SK-N-SH treated with all-trans-retinoic acid at 6 μM for 48 hours (cell line): ENCODE results near the gene C6orf163.
A peak's percentile ranks its signal among the peaks of the same experiment; 100 is the strongest.

Experiments
- ATAC-seq: fragments of 200-7000 bp; cut with Tn5 transposase; 3 replicates; pipeline ENCODE4 v1.9.1; 2020; ENCODE audit warnings: mild to moderate bottlenecking, moderate library complexity
- BACH2 ChIP-seq: fragments of 250-450 bp; sonication (Bioruptor Pico); IDR thresholded peaks from 2 replicates; pipeline ENCODE4 v1.9.0; 2021; ENCODE audit warnings: mild to moderate bottlenecking, borderline replicate concordance
- CSDC2 ChIP-seq: fragments of 250-450 bp; sonication (Bioruptor Pico); IDR thresholded peaks from 2 replicates; pipeline ENCODE4 v1.5.0; 2020; ENCODE audit warnings: mild to moderate bottlenecking, moderate library complexity
- ISL1 ChIP-seq: fragments of 250-450 bp; sonication (Bioruptor Pico); IDR thresholded peaks from 2 replicates; pipeline ENCODE4 v2.1.2; 2022; ENCODE audit warnings: mild to moderate bottlenecking, moderate library complexity
- OSR1 ChIP-seq: fragments of 250-450 bp; sonication (Bioruptor Pico); IDR thresholded peaks from 2 replicates; pipeline ENCODE4 v1.8.0; 2022; ENCODE audit warnings: moderate library complexity, mild to moderate bottlenecking, inconsistent platforms
- SNAI2 ChIP-seq: fragments of 250-450 bp; sonication (Bioruptor Pico); IDR thresholded peaks from 2 replicates; pipeline ENCODE4 v1.5.0; 2020; ENCODE audit warnings: mild to moderate bottlenecking, moderate library complexity
- TCF4 ChIP-seq: fragments of 250-450 bp; sonication (Bioruptor Pico); IDR thresholded peaks from 2 replicates; pipeline ENCODE4 v1.8.0; 2021; ENCODE audit warnings: mild to moderate bottlenecking, moderate library complexity, borderline replicate concordance
- TOX ChIP-seq: fragments of 250-450 bp; sonication (Bioruptor Pico); IDR thresholded peaks from 2 replicates; pipeline ENCODE4 v1.8.0; 2021; ENCODE audit warnings: mild to moderate bottlenecking, moderate library complexity, borderline replicate concordance
- ZC3H10 ChIP-seq: fragments of 250-450 bp; sonication (Bioruptor Pico); IDR thresholded peaks from 2 replicates; pipeline ENCODE4 v1.5.1; 2021; ENCODE audit warnings: mild to moderate bottlenecking, moderate library complexity
- ZFP3 ChIP-seq: fragments of 250-450 bp; sonication (Bioruptor Pico); IDR thresholded peaks from 2 replicates; pipeline ENCODE4 v1.5.0; 2020; ENCODE audit warnings: mild to moderate bottlenecking, moderate library complexity
- ZFP30 ChIP-seq: fragments of 450-650 bp; formaldehyde crosslinking; IDR thresholded peaks from 2 replicates; pipeline ENCODE4 v1.5.0; 2022; ENCODE audit warnings: mild to moderate bottlenecking, moderate library complexity
- ZNF565 ChIP-seq: fragments of 450-650 bp; formaldehyde crosslinking; conservative IDR thresholded peaks from 2 replicates; pipeline ENCODE4 v1.5.0; 2020; ENCODE audit warnings: low read depth, mild to moderate bottlenecking, moderate library complexity
- ZNF70 ChIP-seq: fragments of 450-650 bp; formaldehyde crosslinking; IDR thresholded peaks from 2 replicates; pipeline ENCODE4 v1.5.0; 2020; ENCODE audit warnings: mild to moderate bottlenecking, moderate library complexity
- ZNF8 ChIP-seq: fragments of 450-650 bp; formaldehyde crosslinking; IDR thresholded peaks from 2 replicates; pipeline ENCODE4 v1.5.0; 2020; ENCODE audit warnings: mild to moderate bottlenecking, moderate library complexity
- TF ChIP-seq, protein P1 (sequence below): fragments of 250-450 bp; sonication (Bioruptor Pico); IDR thresholded peaks from 2 replicates; pipeline ENCODE4 v1.5.1; 2021; ENCODE audit warnings: mild to moderate bottlenecking, moderate library complexity
- TF ChIP-seq, protein P2 (sequence below): fragments of 250-450 bp; sonication (Bioruptor Pico); IDR thresholded peaks from 2 replicates; pipeline ENCODE4 v1.8.0; 2020; ENCODE audit warnings: mild to moderate bottlenecking, moderate library complexity, borderline replicate concordance
- TF ChIP-seq, protein P3 (sequence below): fragments of 250-450 bp; sonication (Bioruptor Pico); IDR thresholded peaks from 2 replicates; pipeline ENCODE4 v1.5.0; 2020; ENCODE audit warnings: mild to moderate bottlenecking, moderate library complexity
- TF ChIP-seq, protein P4 (sequence below): fragments of 250-450 bp; sonication (Bioruptor Pico); IDR thresholded peaks from 2 replicates; pipeline ENCODE4 v1.8.0; 2021; ENCODE audit warnings: low read depth, mild to moderate bottlenecking, moderate library complexity, borderline replicate concordance
- TF ChIP-seq, protein P5 (sequence below): fragments of 250-450 bp; sonication (Bioruptor Pico); IDR thresholded peaks from 2 replicates; pipeline ENCODE4 v1.5.1; 2020; ENCODE audit warnings: low read depth, mild to moderate bottlenecking, moderate library complexity

Gene C6orf163

DNA sequence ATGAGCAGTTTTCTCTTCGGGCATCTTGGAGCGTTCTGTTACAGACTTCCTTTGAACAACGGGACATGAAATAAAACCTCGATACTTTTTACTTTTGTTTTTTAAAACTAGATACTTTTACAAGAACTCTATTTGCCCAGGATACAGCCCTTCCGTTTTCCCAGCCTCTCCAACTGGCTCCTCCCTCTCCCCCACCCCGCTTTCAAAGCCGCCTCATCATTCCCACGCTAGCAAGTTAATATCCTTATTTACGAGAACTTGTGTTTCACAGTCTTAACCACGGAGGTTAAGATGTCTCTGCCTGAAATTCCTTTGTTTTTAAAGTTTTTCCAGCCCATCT, 62.9 kb downstream of the C6orf163 start:
- peak; percentile 81 for ATAC-seq
- TF ChIP-seq ZFP3 (CRISPR knock-in tag) (no peak), BACH2 (CRISPR knock-in tag) (no peak), TOX (CRISPR knock-in tag) (no peak), OSR1 (no peak), TCF4 (no peak), ZC3H10 (CRISPR knock-in tag) (no peak), ZNF70 (no peak), ZNF565 (CRISPR knock-in tag) (no peak), ZNF8 (CRISPR knock-in tag) (no peak)
- TF ChIP-seq, protein P1, sequence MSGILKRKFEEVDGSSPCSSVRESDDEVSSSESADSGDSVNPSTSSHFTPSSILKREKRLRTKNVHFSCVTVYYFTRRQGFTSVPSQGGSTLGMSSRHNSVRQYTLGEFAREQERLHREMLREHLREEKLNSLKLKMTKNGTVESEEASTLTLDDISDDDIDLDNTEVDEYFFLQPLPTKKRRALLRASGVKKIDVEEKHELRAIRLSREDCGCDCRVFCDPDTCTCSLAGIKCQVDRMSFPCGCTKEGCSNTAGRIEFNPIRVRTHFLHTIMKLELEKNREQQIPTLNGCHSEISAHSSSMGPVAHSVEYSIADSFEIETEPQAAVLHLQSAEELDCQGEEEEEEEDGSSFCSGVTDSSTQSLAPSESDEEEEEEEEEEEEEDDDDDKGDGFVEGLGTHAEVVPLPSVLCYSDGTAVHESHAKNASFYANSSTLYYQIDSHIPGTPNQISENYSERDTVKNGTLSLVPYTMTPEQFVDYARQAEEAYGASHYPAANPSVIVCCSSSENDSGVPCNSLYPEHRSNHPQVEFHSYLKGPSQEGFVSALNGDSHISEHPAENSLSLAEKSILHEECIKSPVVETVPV (CRISPR knock-in tag) = no peak
- TF ChIP-seq, protein P2, sequence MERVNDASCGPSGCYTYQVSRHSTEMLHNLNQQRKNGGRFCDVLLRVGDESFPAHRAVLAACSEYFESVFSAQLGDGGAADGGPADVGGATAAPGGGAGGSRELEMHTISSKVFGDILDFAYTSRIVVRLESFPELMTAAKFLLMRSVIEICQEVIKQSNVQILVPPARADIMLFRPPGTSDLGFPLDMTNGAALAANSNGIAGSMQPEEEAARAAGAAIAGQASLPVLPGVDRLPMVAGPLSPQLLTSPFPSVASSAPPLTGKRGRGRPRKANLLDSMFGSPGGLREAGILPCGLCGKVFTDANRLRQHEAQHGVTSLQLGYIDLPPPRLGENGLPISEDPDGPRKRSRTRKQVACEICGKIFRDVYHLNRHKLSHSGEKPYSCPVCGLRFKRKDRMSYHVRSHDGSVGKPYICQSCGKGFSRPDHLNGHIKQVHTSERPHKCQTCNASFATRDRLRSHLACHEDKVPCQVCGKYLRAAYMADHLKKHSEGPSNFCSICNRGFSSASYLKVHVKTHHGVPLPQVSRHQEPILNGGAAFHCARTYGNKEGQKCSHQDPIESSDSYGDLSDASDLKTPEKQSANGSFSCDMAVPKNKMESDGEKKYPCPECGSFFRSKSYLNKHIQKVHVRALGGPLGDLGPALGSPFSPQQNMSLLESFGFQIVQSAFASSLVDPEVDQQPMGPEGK (CRISPR knock-in tag) = no peak
- TF ChIP-seq, protein P3, sequence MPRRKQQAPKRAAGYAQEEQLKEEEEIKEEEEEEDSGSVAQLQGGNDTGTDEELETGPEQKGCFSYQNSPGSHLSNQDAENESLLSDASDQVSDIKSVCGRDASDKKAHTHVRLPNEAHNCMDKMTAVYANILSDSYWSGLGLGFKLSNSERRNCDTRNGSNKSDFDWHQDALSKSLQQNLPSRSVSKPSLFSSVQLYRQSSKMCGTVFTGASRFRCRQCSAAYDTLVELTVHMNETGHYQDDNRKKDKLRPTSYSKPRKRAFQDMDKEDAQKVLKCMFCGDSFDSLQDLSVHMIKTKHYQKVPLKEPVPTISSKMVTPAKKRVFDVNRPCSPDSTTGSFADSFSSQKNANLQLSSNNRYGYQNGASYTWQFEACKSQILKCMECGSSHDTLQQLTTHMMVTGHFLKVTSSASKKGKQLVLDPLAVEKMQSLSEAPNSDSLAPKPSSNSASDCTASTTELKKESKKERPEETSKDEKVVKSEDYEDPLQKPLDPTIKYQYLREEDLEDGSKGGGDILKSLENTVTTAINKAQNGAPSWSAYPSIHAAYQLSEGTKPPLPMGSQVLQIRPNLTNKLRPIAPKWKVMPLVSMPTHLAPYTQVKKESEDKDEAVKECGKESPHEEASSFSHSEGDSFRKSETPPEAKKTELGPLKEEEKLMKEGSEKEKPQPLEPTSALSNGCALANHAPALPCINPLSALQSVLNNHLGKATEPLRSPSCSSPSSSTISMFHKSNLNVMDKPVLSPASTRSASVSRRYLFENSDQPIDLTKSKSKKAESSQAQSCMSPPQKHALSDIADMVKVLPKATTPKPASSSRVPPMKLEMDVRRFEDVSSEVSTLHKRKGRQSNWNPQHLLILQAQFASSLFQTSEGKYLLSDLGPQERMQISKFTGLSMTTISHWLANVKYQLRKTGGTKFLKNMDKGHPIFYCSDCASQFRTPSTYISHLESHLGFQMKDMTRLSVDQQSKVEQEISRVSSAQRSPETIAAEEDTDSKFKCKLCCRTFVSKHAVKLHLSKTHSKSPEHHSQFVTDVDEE (CRISPR knock-in tag) = no peak

DNA sequence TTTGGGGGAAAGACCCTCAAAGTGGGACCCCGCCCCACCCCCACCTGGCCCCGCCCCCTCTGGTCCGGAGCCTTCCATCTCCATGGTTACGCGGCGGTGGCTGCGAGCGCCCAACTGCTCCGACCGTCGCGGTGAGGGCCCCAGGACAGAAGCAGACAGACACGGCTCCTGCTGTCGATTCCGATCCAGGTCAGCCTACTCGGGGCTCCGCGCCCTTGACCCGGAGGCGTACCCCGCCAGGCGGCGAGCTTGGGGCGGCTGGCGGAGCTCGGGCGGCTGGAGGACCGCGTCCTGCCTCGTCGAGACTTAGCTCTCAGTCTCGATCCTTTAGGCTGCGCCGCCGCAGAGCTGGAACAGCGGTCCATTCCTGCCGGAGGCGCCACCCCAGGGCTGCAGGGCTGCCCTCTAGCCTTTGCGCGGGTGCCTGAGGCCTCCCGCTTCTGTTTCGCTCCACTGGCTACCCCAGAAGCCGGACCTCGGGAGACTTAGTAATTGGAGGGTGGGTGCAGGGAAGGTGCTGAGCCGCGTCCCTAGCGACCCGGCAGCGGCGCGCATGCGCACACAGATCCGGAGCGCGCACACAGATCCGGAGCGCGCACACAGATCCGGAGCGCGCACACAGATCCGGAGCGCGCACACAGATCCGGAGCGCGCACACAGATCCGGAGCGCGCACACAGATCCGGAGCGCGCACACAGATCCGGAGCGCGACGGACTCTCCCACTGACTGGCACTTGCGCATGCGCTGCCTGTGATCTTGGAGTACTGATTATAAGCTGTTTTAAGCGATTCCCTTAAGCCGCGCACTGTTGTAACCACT, 63.5 kb downstream of the C6orf163 start, which contains the start of gene CFAP206:
Gene CFAP206 (plus strand): TSS at position 72 of the 820 bp plus-strand sequence. CDS start 1,868 bp downstream, outside the sequence.
- ATAC-seq = peak; percentile 89
- TF ChIP-seq ZFP30 (CRISPR knock-in tag) = no peak
- no peak for TF ChIP-seq ISL1 (CRISPR knock-in tag)
- TF ChIP-seq ZC3H10 (CRISPR knock-in tag) = no peak
- TF ChIP-seq, protein P4, sequence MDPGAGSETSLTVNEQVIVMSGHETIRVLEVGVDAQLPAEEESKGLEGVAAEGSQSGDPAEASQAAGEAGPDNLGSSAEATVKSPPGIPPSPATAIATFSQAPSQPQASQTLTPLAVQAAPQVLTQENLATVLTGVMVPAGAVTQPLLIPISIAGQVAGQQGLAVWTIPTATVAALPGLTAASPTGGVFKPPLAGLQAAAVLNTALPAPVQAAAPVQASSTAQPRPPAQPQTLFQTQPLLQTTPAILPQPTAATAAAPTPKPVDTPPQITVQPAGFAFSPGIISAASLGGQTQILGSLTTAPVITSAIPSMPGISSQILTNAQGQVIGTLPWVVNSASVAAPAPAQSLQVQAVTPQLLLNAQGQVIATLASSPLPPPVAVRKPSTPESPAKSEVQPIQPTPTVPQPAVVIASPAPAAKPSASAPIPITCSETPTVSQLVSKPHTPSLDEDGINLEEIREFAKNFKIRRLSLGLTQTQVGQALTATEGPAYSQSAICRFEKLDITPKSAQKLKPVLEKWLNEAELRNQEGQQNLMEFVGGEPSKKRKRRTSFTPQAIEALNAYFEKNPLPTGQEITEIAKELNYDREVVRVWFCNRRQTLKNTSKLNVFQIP = no peak
- TF ChIP-seq OSR1 = no peak
- TF ChIP-seq, protein P3 (CRISPR knock-in tag) = no peak
- no peak for TF ChIP-seq TCF4
- TF ChIP-seq ZNF70 = no peak
- TF ChIP-seq ZFP3 (CRISPR knock-in tag) = no peak
- TF ChIP-seq SNAI2 (CRISPR knock-in tag) = no peak
- TF ChIP-seq CSDC2 (CRISPR knock-in tag) = no peak
- TF ChIP-seq, protein P5, sequence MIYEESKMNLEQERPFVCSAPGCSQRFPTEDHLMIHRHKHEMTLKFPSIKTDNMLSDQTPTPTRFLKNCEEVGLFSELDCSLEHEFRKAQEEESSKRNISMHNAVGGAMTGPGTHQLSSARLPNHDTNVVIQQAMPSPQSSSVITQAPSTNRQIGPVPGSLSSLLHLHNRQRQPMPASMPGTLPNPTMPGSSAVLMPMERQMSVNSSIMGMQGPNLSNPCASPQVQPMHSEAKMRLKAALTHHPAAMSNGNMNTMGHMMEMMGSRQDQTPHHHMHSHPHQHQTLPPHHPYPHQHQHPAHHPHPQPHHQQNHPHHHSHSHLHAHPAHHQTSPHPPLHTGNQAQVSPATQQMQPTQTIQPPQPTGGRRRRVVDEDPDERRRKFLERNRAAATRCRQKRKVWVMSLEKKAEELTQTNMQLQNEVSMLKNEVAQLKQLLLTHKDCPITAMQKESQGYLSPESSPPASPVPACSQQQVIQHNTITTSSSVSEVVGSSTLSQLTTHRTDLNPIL = no peak
- no peak for TF ChIP-seq TOX (CRISPR knock-in tag)
